Activated CD8-positive, alpha-beta memory T cell treated with anti-CD3 and anti-CD28 coated beads for 36 hours (primary cell): ENCODE measurements around the gene DCBLD2. TPM values are rescaled to one million over a fixed set of nuclear protein-coding genes. Genes with fewer than 3 reads are reported as not detected.

Experiments
- CTCF ChIA-PET: fragments of 350-600 bp; sonication (Branson Sonifier 250); formaldehyde crosslinking; loops from one replicate; lab custom pipeline; 2021; ENCODE audit warnings: antibody characterized with exemption; lab: Charles Lee
- POLR2A ChIA-PET: fragments of 350-600 bp; sonication (Branson Sonifier 250); formaldehyde crosslinking; loops from one replicate; lab custom pipeline; 2021; ENCODE audit warnings: antibody characterized with exemption; lab: Charles Lee
- total RNA-seq, 2 experiments: library from RNA; stranded (reverse); gene quantifications; one replicate each; pipeline ENCODE4 v1.2.3, GENCODE V29; 2021

Gene DCBLD2, protein sequence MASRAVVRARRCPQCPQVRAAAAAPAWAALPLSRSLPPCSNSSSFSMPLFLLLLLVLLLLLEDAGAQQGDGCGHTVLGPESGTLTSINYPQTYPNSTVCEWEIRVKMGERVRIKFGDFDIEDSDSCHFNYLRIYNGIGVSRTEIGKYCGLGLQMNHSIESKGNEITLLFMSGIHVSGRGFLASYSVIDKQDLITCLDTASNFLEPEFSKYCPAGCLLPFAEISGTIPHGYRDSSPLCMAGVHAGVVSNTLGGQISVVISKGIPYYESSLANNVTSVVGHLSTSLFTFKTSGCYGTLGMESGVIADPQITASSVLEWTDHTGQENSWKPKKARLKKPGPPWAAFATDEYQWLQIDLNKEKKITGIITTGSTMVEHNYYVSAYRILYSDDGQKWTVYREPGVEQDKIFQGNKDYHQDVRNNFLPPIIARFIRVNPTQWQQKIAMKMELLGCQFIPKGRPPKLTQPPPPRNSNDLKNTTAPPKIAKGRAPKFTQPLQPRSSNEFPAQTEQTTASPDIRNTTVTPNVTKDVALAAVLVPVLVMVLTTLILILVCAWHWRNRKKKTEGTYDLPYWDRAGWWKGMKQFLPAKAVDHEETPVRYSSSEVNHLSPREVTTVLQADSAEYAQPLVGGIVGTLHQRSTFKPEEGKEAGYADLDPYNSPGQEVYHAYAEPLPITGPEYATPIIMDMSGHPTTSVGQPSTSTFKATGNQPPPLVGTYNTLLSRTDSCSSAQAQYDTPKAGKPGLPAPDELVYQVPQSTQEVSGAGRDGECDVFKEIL
- 1 to 10 TPM; 1.9 TPM for total RNA-seq

- CTCF ChIA-PET = interaction anchor here (0.6 to 0.7 kb wide), 2 partner anchors 109 to 175 kb away, joined by 3 to 4 read pairs; no protein-coding TSS in a partner anchor
These were observed at the start of gene DCBLD2 for GRCh38 chr3:98901392-98902350. TSS of gene DCBLD2 (minus strand) at chr3:98901695. CDS start at chr3:98901326, 369 bp downstream.

GRCh38 chr3:98945666-98946065, 44.2 kb upstream of the DCBLD2 start:
- ChIA-PET POLR2A (no interaction called here), CTCF (no interaction called here)

More at GRCh38 chr3:98901392-98902350, at the start of gene DCBLD2:
- POLR2A ChIA-PET = interaction anchor here (0.6 kb wide), 1 partner anchor 310 kb away, joined by 7 read pairs; no protein-coding TSS in a partner anchor

- CTCF ChIA-PET = no interaction called here
These were observed 43.6 kb upstream of the DCBLD2 start for GRCh38 chr3:98945101-98945524.

GRCh38 chr3:98930413-98930812, 28.9 kb upstream of the DCBLD2 start:
- ChIA-PET POLR2A (no interaction called here), CTCF (no interaction called here)

More at GRCh38 chr3:98945101-98945524, 43.6 kb upstream of the DCBLD2 start:
- POLR2A ChIA-PET = no interaction called here

DNA sequence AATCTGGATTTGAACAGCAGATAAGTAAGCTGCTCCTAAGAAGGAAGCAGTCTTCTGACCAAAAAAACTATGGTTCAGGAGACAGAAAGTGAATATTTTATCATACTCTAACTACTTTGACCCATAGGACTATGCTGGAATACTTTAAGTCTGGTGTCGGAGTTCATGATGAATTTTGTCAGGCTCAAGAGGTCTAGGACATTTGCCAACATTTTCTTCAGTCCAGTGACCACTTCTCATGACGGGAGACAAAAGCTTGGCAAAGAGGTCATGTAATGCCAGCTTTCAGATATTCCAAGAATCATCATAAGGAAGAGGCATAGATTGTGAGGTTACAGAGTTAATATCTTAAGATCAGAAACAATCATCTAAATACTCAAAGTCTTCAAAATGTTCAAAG, 20.5 kb upstream of the DCBLD2 start:
- ChIA-PET CTCF (no interaction called here), POLR2A (no interaction called here)

GRCh38 chr3:98920166-98920565, 18.7 kb upstream of the DCBLD2 start:
- CTCF ChIA-PET = no interaction called here
- POLR2A ChIA-PET = no interaction called here

GRCh38 chr3:98918586-98918985, 17.1 kb upstream of the DCBLD2 start:
- CTCF ChIA-PET = no interaction called here
- POLR2A ChIA-PET = no interaction called here

GRCh38 chr3:98917608-98918007, 16.1 kb upstream of the DCBLD2 start:
- CTCF ChIA-PET = no interaction called here
- POLR2A ChIA-PET = no interaction called here

DNA sequence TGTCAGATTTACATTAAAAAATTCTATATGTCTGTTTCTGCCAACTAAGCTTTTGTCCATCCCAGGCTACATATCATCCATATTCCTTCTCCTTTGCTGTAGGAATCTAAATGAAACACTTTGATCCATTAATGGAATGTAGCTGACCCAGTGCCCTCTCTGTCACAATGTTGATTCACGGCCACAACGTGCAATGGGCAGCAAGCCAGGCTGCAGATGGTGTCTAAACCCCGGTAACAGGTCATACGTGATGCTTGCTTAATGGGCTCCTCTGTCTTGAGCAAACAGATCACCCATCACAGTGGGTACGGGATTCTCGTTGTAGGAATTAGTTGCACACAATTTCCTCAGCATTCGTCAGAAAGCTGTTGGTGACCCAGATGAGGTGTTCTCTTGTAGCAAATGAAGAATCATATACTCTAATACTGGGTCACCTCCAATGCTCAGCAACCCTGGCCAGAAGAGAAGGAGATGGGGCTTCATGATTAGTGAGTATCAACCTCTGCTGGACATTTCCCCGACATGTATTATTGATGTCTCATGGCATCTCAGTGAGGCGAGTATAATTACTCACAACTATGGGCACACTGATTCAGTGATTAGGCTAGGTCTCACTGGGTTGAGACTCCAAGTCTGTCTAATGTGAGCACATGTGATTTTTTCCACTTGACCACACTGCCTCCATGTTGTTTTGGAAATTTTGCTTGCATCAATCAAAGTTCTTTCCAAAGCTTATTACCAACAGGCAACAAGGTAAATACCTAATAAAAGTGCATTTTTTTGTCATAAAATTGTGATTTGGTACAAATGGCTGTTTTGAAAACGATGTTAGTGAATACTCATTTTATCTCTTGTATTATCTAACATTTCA, 12.9 kb upstream of the DCBLD2 start:
- POLR2A ChIA-PET = no interaction called here
- CTCF ChIA-PET = no interaction called here

- POLR2A ChIA-PET = interaction anchor here (0.6 kb wide), 1 partner anchor 1027 kb away, joined by 3 read pairs; no protein-coding TSS in a partner anchor
- CTCF ChIA-PET = no interaction called here
These were observed 11.0 kb upstream of the DCBLD2 start for GRCh38 chr3:98912448-98912847.

- CTCF ChIA-PET = no interaction called here
- POLR2A ChIA-PET = no interaction called here
These were observed 4.7 kb upstream of the DCBLD2 start for GRCh38 chr3:98906230-98906629.

DNA sequence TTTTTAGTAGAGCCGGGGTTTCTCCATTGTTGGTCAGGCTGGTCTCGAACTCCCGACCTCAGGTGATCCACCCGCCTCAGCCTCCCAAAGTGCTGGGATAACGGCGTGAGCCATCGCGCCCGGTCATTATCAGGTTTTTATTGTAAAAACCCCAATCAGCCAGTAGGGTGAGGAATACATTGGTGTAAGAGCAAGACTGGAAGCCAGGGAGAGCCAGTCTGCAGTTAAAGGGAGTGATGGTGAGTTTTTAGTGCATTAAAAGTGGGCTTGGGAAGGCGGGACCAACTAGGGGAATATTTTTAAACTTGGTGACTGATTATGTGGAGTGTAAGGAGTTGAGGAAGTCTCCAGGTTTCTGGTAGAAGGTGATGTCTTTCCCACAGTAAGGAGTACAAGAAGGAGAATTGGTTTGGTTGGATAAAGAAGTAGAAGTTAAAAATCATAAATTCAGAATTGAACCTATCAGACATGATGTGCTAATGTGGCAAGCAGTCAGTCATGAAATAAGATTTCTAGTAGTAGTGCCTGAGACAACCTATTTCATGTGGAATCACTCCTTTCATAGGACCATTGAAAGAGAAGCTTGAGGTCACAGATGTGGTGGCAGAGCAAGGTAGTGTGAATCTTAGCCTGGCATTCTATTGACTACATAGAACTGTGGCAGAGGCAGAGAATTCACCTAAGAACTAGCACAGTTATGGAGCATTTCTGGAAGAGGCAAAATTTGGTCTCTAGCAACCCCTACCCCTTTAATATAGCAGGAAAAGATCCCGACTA, 2.4 kb upstream of the DCBLD2 start:
- CTCF ChIA-PET = no interaction called here
- POLR2A ChIA-PET = no interaction called here

DNA sequence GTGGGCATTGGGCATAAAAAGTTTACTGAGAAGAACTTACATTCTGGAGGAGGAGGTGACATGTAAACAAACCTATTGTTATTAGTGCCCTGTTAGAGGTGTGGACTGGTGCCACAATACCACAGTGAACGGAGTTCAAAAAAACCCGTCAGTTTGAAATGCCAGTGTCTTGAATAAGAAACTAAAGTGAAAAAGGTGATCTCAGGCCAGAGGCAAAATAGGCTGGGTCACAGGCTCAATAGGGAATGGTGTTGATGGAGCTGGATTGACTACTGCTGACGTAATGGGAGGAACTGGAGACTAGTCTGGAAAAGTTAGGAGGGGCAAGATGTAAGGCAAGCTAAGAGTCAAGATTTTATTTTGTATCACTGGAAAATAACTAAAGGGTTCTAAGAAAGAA, 1.6 kb upstream of the DCBLD2 start:
- POLR2A ChIA-PET = no interaction called here

GRCh38 chr3:98902351-98902740, 851 bp upstream of the DCBLD2 start:
- POLR2A ChIA-PET = interaction anchor here (0.6 kb wide), 1 partner anchor 311 kb away, joined by 7 read pairs; no protein-coding TSS in a partner anchor
- CTCF ChIA-PET = interaction anchor here (0.6 to 0.7 kb wide), 2 partner anchors 109 to 175 kb away, joined by 3 to 4 read pairs; no protein-coding TSS in a partner anchor

More for the DNA sequence above, 1.6 kb upstream of the DCBLD2 start:
- CTCF ChIA-PET = no interaction called here

DNA sequence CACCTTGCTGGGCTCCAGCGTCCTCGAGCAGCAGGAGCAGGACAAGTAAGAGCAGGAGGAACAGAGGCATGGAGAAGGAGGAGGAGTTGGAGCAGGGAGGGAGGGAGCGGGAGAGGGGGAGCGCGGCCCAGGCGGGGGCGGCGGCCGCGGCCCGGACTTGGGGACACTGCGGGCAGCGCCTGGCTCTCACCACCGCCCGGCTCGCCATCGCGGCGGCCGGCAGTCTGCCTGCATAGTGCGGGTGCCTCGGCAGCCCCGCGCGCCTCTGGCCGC, 440 bp downstream of the DCBLD2 start:
- ChIA-PET CTCF (no interaction called here), POLR2A (no interaction called here)

DNA sequence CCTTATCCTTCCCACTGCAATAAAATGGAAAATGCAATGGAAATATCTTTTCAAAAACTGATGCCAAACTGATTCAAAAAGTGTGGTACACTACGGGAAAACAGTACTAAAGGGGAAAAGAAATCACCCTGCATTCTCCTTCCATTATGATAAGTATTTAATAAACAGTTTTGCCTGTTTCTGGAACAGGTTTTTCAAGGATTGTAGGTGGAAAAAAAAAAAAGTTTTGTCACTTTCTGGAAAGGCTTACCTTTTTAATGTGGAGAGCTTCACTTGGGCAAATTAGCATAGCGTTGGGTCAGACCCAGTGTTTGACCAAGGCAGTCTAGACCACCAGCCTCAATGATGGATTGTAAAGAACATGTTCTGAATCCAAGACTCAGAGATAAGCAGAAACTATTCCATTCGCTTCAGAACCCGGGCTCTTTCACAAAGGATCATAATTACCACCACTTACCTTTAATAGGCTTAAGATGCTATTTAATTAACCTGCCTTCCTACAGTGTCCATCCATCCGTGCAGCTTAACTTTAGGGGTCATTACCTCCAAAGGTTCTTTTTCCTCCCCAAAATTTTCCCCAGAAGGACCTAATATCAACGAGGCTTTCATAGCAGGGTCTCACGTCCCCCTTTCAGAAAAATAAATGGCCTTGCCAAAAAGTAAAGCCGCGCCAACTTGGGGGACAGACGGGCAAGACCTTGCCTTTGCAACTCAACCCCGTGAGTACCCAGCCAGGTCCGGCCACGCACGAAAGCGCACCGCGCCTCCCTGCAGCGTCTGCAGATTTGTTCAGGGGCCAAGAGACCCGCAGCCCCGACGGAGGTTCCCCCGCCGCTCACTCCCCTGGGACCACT, 1.0 kb downstream of the DCBLD2 start:
- ChIA-PET CTCF (no interaction called here), POLR2A (interaction anchor here (0.5 kb wide), 1 partner anchor 916 kb away, joined by 6 read pairs; no protein-coding TSS in a partner anchor)

DNA sequence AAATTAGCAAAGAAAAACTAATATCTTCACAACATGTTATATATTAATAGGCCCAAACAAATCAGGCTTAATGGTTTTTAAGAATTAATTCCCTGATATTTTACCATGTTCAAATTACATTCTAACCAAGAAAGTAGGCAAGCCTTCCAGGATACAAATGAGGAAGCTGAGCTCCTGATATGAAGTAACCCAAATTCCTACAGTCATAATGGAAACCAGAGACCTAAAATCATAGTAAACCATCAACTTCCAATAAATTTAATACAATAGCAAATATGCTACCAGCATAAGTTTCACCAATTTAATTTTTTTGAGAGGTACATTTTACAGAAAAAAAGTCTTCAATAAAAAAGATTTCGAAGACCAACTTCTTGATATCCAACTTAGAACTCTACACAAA, 3.8 kb downstream of the DCBLD2 start:
- CTCF ChIA-PET = no interaction called here
- POLR2A ChIA-PET = no interaction called here
